CD4-positive, alpha-beta T cell treated with Interleukin-10 for 1 hour (primary cell): ENCODE results near the gene DPP9.
"Not testable (repeated sequence)": the region's sequence is repeated elsewhere in the genome, so short reads cannot be mapped to it uniquely, and the experiment has no call there.

ENCODE experiments used
- DNase-seq: peaks from one replicate; pipeline ENCODE4 v3.0.0-alpha.2; 2020

The DPP9 gene

DNA sequence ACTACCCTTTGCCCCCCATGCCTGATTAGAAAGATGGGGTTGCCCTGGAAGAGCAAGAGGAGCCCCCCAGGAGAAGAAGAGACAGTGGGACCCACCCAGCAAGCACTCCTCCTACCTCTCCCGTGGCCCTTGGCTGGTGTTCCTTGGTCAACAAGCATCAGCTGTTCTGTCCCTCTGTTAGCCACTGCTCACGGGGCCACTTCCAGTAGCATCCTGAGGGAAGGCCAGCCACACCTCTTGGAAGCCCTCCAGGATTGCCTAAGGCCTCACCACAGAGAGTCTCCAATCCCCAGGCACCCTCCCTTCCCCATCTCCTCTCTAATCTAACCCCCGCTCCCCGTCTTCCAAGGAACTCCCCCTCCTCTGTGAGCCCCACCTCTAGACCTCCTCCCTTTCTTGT is 15.1 kb upstream of the DPP9 start:
- no peak for DNase-seq

DNA sequence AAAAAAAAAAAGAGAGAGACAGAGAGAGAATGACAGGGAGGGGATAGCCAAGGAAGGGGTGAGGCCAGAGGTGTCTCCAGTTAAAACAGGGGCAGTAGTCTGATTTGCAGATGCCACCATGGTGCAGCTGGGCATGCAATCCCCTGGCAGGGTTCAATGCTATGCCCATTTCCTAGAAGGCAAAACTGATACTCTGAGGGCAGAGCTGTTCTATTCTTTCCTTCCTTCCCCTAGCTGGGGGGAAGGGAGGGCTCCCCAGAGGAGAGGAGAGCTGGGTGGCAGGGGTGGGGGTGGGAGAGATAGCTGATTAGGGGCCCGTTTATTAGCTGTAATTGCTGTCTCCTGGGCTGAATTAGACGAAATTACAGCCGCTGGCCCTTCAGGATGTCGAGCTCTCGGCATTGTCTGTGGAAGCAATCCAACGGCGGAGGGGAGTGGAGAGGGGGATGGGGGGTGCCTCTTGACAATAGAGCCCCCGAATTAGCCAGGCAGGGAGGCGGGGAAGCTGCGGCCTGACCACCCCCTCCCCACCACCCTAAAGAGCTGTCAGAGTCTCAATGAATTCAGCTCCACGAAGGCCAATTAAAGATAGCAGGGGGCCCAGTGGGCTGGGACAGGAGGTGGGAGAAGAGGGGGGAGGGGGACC is 14.4 kb upstream of the DPP9 start:
- DNase-seq = no peak

DNA sequence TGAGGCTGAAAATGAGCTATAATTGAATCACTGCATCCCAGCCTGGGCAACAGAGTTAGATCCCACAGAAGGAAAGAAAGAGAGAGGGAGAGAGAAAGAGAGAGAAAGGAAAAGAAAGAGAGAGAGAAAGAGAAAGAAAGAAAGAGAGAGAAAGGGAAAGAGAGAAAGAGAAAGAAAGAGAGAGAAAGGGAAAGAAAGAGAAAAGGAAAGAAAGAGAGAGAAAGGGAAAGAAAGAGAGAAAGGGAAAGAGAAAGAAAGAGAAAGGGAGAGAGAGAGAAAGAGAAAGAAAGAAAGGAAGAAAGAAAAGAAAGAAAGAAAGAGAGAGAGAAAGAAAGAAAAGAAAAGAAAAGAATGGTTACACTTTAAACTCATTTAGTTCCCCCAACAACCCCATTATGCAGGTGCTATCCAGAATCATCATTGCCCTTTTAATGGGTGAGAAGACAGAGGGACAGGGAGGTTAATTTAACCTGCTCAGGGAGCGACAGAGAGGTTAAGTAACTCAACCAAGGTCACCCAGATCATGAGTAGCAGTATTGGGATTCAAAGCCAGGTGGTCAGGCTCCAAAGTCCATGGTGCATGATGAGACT is 10.2 kb upstream of the DPP9 start:
- DNase-seq = no peak

DNA sequence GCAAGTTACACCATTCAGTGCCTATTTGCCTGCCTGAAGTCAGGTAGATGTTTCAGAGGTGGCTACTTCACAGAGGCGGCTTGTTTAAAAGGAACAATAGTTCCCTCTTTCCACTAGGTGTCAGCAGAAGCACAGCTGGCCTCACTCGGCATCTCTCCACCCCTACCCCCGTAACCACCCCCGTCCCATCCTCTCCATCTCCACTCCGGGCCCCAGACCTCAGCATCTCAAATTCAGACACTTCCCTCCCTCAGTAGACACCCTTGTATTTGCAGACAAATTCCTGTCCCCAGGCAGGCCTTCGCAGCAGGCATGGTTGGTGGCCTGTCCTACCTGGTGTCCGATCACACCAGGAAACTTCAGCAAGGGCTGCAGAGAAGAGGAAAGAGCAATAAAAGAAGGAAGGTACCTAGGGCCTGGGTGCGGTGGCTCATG is 9.1 kb upstream of the DPP9 start:
- peak; percentile 75 for DNase-seq

DNA sequence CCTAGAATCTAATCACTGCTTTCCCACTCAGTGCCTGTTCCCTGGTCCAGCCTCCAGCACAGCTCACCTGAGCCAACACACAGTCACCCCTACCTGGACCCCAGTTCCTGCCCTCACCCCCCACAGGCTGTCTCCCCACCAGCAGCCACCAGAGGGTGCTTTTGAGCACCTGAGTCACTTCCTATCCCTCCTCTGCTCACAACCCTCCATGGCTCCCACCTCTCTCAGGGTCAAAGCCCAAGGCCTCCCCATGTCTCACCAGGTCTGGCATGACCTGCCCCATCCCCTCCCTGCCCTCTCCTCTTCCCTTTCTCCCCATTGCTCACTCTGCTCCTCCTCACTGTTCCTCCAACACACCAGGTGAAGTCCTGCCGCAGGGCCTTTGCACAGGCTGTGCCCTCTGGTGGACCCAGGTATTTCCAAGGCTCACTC is 7.1 kb upstream of the DPP9 start:
- DNase-seq = peak; percentile 73

DNA sequence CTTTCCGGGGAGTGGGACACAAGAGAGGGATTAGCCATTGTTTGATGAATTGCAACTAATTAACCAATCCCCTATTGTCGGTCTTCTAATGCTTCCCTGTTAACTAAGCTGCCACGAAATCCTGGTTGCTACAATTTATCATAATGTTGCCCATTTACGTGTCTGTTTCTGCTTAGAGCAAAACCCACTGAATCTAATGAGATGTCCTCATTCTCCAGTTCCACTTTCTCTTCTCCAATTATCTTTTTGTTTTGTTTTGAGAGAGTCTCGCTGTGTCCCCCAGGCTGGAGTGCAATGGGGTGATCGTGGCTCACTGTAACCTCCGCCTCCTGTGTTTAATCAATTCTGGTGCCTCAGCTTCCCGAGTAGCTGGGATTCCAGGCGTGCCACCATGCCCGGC is 5.2 kb upstream of the DPP9 start:
- DNase-seq = no peak

DNA sequence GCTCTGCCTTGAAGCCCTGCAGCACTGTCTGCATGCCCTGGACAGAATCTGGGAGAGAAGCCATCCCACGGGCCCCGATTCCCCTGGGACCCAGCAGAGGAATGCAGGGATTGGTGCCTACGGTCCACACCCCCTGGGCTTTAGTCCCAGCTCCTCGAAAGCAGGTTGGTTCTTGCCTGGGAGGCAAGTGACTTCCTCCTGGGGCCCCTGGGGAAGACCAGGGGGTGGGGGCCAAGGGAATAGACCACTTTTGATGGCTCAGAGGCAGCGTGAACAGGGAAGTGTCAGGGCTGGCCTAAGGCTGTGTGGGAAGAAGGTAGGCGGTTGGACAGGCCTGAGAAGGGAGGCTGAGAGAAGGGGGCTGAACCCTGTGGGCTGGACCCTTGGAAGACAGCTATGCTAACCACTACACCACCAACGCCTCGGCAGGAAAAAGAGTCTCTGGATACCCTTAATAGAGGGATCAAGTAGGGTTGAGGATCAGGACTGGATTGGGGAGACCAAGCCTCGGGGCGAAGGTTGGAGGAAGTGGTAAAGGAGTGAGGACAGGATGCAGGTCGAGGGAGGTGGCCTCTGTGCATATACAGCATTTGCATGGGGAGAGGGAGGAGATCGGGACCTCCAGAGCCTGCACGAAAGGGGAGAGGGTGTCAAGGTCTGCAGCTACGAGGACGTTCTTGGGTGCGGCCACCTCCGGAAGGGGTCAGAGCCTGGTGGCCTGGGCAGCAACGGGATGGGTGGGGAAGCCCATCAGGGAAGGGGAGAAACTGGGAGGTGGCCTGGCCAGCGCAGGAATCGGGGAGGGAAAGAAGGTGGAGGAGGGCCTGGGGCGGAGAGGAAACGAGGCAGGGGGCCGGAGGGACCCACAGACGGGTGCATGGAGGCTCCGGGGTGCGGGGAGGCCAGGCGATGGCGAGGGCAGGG is 709 bp downstream of the DPP9 start:
- DNase-seq = peak; percentile 7

DNA sequence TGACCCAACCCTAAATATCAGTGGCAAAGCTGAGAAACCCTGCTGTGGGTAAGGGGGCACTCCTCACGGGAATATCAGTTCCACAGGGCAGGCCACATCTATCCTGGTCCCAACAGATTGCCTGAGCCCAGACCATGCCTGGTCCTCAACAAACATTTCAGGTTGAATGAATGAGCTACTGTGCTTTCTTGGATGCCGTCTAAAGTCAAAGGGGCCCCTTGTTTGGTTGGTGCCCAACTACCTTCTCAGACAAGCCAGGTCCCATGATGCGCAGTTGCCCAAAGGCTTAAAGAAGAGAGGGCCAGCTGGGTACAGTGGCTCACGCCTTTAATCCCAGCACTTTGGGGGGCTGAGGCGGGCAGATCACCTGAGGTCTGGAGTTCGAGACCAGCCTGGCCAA is 2.4 kb downstream of the DPP9 start:
- DNase-seq = no peak

DNA sequence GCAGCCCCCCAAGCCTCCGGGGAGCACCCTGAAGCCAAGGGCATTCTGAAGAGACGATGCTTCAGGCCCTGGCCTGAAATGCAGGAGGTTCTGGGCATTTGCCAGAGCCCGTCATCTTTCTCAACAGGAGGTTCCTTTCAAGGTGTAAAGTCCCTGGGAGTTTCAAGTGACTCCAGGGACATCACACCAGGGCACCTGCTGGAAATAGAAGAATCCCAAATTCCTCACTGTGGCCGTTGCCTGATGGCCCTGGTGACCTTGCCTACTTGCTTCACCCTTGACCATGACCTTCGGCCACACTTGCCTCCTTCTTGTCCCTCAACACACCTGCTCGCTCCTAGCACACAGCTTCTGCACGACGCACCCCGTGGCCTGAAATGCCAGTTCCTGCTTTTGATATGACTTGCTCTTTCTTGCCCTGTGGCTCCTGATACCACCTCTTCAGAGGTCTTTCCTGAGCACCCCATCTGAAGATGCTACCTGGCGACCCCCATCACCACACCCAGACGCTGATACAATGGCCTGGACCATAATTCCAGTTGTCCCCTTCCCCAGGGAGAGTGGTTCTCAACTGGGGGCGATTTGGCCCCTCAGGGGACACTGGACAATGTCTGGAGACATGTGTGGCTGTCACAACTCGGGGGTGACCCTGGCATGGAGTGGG is 3.5 kb downstream of the DPP9 start:
- DNase-seq = no peak

DNA sequence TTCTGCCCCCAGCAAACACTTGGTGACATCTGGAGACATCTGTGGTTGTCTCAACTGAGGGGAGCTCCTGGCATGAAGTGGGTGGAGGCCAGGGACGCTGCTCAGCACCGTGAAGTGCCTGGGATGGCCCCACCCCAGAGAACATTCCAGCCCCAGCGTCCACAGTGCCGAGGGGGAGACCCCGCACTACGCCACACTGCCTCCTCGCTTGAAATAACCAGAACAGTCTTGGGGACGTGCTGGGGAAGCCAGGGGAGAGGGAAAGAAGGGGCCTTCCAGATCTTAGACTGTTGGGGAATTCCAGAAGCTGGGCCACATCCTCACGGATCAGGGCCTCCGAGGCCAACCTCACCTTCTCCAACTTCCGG is 4.2 kb downstream of the DPP9 start:
- DNase-seq = no peak

DNA sequence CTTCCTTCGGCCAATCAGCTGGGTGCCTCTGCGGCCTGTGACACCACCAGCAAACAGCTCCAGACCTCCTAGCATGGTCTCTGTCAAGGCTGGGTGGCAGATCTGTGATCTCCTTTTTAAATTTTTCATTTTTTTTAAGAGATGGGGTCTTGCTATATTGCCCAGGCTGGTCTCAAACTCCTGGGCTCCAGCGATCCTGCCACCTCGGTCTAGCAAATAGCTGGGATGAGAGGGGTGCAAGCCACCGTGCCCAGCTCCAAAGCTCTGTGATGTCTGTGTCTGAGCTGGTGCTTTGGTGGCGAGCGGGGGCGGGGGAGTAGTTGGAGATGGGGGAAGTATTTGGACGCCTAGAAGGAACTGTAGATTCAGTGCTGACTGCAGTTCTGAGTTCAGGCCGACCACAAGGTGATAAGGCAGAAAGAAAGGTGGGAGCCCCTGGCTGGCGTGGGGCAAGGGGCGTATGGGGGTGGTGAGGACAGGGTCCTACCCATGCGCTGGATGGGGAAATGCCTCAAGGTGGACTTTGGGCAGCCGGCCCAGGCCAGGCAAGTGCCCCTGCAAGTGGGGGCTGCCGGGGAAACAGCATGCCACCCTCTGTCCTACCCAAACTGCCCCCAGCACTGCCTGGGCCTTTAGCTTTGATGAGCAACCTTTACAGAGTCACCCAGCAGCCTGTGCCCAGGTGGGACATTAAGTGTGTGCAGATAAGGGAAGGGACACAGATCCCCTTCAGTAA is 5.5 kb downstream of the DPP9 start:
- no peak for DNase-seq

DNA sequence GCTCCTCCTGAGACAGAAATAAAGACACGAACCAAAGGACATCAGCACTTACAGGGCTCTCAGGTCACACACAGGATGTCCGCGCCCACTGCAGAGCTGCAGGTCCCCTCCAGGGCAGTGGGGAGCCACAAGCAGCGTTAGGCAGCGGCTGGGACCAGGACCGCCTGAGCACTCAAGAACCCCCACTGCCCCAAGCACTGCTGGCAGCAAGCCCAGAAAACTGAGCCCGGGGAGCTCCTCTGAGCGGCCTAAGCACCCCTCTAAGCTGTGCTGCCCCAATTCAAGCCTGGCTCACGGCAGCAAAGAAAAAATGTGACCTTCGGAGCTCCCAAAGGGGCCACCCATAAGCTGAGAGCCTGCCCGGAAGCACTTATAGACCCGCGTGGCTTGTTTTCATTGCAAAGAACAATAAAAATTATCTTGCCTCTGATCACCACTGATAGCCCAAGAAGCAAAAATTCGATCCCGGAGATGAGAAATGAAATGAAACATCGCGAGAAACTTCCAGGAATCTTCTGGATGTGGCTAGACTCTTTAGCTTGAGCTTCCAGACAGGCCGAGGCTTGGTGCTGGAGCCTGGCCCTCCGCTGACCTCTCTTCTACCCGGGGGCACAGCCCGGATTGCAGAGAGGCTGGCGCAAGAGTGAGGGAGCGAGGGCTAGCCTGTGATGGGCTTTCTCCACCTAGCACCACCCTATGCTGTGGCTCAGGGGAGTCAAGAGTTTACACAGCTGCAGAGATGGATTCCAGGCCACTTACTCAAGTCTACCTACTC is 6.3 kb downstream of the DPP9 start:
- DNase-seq = no peak

DNA sequence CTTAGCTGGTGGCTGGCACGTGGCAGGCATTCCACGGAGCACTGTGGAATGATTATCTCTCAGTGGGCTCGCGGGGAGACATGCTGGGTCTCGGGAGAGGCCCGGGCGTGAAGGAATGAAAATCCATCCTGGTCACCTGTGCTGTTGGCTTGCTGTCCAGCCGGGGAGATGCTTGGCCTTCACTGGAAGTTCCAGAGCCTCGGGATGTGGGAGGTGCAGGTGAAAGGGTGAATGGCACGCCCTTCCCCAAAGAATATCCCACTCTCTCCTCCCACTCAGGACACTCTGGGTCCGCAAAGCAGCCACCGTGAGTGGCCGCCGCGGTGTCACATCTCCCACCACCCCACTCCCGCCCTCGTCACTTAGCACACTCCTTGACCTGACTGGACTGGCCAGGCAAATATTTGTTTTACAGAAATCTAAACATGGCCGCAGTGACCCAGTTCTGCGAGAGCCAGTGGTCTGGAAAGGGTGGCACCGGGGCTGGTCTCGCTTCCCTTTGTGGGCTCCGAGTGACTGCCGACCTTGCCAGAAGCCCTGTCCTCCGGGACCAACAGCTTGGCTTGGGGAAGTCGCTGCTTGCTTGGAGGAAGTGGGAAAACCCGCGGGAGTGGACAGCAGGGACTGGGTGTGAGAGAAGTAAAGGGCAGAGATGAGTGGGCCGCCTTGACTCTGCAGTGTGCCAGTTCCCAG is 8.0 kb downstream of the DPP9 start:
- DNase-seq = no peak

DNA sequence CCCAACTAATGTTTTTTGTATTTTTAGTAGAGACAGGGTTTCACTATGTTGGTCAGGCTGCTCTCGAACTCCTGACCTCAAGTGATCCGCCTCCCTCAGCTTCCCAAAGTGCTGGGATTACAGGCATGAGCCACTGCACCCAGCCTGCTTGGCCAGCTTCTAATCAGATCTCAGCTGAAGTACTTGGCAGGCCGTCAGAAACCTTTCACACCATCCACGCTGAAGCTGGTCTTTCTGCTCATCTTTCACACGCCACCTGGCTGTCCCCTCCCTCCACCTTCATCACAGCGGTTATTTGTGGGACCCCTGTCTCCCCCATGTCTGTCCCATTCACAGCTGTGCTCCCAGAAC is 8.5 kb downstream of the DPP9 start:
- not testable (repeated sequence) for DNase-seq

DNA sequence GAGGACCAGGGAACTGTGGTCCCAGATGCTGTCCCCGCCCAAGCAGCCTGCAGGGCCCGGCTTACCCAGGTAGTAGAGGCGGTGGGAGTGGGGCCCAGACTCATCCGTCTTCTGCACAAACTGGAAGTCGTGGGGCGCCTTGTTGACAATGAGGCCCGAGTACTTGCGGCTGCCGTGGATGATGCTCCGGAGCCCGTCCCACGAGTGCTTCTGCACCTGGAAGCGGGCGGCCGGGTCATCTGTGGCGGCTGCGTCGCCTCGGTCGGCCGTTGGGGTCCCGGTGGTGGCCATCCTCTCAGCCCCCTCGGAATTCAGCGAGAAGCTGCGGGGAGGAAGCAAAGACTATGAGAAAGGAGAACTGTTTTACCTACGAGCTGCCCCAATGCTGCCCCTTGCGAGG is 9.6 kb downstream of the DPP9 start:
- no peak for DNase-seq

DNA sequence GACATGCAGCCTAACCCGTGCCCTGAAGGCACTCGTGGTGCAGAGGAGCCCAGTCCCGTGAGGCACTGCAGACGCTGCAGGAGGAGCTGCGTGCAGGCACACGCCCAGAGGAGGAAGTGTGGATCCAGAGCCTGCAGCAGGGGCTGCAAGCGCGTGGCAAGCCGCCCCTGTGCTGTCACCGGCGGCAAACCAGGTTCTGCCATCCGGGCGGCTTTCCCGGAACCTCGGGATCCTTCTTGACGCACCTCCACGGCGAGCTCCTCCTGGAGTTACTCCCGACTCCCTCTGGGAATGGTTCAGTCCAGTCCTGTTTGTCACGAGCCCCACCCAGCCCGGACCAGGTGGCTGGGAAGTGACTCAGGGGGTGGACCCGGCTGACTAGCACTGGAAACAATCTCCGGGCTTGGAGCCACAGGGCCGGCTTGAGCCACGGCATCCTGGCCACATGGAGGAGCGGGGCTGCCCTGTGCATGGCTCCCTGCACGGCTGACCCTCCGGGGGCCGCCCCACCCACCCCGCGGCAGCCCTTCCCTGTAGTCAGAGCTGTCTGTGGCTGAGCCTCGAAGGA is 10.2 kb downstream of the DPP9 start:
- DNase-seq = no peak

DNA sequence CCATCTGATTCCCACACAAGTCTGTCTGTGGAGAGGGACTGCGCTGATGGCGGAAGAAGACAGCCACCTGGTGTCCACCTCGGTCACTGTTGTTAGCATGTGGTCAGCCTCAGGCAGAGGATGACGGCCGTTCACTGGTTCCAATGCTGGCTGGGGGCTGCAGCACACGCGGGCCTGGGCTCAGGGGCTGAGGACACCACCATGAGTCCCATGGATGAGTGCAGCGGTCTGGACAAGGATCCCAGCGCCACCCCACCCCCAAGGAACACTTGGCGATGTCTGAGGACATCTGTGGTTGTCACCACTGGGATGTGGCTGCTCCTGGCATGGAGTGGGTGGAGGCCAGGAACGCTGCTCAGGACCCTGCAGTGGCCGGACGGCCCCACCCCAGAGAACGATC is 10.9 kb downstream of the DPP9 start:
- no peak for DNase-seq

DNA sequence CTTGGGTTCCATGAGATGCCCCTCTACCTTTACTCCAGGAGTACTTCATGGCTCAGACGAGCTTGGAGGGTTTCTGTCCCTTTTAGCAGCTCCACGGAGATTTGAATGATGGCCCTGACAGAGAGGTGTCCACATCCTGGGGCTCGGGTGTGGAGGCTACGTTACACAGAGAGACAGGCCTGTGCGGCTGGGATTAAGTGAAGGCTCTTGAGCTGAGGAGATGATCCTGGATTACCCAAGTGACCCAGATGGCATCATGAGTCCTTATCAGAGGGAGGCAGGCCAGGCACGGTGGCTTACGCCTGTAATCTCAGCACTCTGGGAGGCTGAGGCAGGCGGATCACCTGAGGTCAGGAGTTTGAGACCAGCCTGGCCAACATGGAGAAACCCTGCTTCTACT is 12.4 kb downstream of the DPP9 start:
- no peak for DNase-seq

DNA sequence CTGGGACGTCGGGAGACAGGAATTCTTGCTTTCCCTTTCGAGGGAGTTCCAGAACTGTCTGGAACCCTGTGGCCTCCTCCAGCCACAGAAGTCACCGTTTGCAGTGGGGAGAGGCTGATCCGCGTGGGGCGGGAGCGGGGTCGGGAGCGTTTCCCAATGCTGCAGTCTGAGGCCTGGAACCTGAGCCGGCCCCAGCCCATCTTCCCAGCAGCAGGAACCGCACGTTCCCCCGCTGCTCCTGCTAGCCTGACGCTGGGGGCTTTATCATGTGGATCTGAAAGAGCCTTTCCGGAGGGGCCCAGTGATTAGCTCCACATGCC is 13.4 kb downstream of the DPP9 start:
- no peak for DNase-seq

DNA sequence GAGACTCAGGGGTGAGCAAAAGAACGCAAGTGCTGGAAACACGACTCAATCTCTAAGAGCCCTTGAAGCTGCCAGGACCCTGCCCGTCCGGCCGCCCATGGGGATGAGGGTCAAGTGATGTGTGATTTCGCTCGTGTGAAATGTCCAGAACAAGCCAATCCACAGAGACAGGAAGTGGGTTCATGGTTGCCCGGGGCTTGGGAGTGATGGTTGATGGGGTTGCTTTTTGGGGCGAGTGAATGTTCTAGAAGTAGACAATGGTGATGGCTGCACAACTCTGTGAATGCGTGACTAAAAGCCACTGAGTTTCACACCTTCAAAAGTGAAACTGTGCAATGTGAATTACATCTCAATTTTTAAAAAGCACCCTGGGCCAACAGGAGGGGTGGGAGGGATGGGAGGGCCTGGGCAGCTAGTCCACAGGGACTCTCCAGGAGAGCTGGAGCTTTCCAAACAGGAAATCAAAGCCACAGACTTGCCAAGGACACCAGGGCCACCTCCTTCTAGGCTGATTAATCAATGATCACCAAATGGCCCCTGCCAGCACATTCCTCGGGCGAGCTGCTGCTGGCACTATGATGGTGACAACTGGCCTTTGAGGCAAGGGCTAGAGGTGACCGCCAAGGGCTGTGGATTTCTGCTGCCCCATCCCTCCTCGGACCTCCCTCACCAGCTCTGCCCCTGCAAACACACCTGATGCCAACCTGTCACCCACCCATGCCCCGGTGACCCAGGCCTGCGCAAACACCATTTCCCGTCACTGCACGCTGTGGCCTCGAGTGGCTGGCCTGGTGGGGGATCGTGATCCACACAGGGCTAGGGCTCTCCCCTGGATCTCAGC is 14.0 kb downstream of the DPP9 start:
- peak; percentile 32 for DNase-seq
